Rectal smooth muscle tissue (tissue), 1 donor: ENCODE data around the gene DPH1.
A peak's percentile ranks its signal among the peaks of the same experiment; 100 is the strongest.
"Not testable (repeated sequence)": the region's sequence is repeated elsewhere in the genome, so short reads cannot be mapped to it uniquely, and the experiment has no call there.

ENCODE experiments used
- H3K27ac ChIP-seq: one replicate; pipeline ENCODE4 v1.7.0; 2013; ENCODE audit warnings: low read depth, low read length, inconsistent platforms
- H3K27me3 ChIP-seq: one replicate; pipeline ENCODE4 v1.7.0; 2013; ENCODE audit warnings: low read length; ENCODE audit not compliant: control insufficient read depth, insufficient read depth
- H3K36me3 ChIP-seq: one replicate; pipeline ENCODE4 v1.7.0; 2013; ENCODE audit warnings: low read length; ENCODE audit not compliant: control insufficient read depth, insufficient read depth
- H3K4me1 ChIP-seq: one replicate; pipeline ENCODE4 v1.7.0; 2013; ENCODE audit warnings: low read length; ENCODE audit not compliant: control insufficient read depth, insufficient read depth
- H3K4me3 ChIP-seq: one replicate; pipeline ENCODE4 v1.7.0; 2013; ENCODE audit warnings: low read length
- H3K9ac ChIP-seq: one replicate; pipeline ENCODE4 v1.7.0; 2013; ENCODE audit warnings: low read length

Gene DPH1

GRCh38 chr17:2029911-2030778, at the start of gene DPH1:
DPH1 (plus strand) TSS chr17:2030153; CDS start chr17:2030170, 17 bp downstream.
- H3K27me3 ChIP-seq: peaks cover 4% of the 10 kb centered on the region
- peak within 1 kb of the TSS; percentile 63 for H3K27ac ChIP-seq
- peak within 1 kb of the TSS; percentile 50 for H3K9ac ChIP-seq
- peaks cover 7% of the 10 kb centered on the region for H3K4me1 ChIP-seq
- H3K36me3 ChIP-seq: no peaks in the 10 kb centered on the region
- H3K4me3 ChIP-seq: peak within 1 kb of the TSS; percentile 99

DNA sequence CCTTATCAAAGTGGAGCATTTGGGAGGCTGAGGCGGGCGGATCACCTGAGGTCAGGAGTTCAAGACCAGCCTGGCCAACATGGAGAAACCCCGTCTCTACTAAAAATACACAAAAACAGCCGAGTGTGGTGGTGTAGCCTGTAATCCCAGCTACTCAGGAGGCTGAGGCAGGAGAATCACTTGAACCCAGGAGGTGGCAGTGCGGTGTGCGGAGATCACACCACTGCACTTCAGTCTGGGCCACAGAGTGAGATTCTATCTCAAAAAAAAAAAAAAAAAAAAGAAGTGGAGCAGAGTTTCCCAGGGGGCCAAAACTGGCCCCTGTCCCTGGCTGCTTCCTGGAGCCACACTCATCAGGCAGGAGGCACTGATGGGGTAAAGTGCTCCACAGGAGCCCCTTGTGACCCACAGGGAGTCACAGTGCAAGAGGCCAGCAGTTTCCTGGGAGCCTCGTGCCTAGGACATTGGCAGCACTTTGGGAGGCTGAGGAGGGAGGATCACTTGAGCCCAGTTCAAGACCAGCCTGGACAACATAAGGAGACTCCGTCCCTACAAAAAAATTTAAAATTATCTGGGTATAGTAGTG, 49.2 kb upstream of the DPH1 start:
- Histone ChIP-seq H3K4me1 (no peaks in the 10 kb centered on the region), H3K27me3 (peaks cover 7% of the 10 kb centered on the region), H3K36me3 (no peaks in the 10 kb centered on the region), H3K27ac (no peak overlapping the region), H3K4me3 (no peak overlapping the region), H3K9ac (no peak overlapping the region)

- H3K36me3 ChIP-seq, H3K27me3 ChIP-seq, H3K4me1 ChIP-seq, H3K9ac ChIP-seq, H3K4me3 ChIP-seq, H3K27ac ChIP-seq: not testable (repeated sequence)
These were observed 47.1 kb upstream of the DPH1 start for GRCh38 chr17:1982793-1983366.

- no peaks in the 10 kb centered on the region for H3K36me3 ChIP-seq
- no peak overlapping the region for H3K4me3 ChIP-seq
- no peaks in the 10 kb centered on the region for H3K27me3 ChIP-seq
- H3K9ac ChIP-seq: no peak overlapping the region
- H3K27ac ChIP-seq: no peak overlapping the region
- H3K4me1 ChIP-seq: no peaks in the 10 kb centered on the region
These were observed 44.9 kb upstream of the DPH1 start for GRCh38 chr17:1985093-1985492.

DNA sequence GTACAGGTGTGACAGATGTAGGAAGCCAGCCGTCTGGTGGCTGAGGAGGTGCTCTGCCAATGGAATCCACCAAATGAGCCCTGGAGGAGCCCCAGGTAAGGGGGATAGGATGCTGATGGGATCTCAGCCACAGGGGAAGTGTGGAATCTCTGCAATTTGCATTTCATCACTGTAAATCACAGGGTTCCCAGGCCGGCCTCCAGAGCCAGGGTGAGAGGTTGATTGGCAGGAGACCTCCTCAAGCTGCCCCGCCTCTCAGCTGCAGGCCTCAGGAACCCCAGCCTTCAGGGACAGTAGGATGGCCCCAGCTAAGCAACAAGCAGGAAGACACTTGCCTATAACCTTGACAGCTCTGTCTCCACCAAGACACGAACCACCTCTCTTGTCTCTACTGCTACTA, 44.3 kb upstream of the DPH1 start:
- no peak overlapping the region for H3K27ac ChIP-seq
- H3K4me3 ChIP-seq: no peak overlapping the region
- no peaks in the 10 kb centered on the region for H3K36me3 ChIP-seq
- H3K4me1 ChIP-seq: no peaks in the 10 kb centered on the region
- no peaks in the 10 kb centered on the region for H3K27me3 ChIP-seq
- no peak overlapping the region for H3K9ac ChIP-seq

DNA sequence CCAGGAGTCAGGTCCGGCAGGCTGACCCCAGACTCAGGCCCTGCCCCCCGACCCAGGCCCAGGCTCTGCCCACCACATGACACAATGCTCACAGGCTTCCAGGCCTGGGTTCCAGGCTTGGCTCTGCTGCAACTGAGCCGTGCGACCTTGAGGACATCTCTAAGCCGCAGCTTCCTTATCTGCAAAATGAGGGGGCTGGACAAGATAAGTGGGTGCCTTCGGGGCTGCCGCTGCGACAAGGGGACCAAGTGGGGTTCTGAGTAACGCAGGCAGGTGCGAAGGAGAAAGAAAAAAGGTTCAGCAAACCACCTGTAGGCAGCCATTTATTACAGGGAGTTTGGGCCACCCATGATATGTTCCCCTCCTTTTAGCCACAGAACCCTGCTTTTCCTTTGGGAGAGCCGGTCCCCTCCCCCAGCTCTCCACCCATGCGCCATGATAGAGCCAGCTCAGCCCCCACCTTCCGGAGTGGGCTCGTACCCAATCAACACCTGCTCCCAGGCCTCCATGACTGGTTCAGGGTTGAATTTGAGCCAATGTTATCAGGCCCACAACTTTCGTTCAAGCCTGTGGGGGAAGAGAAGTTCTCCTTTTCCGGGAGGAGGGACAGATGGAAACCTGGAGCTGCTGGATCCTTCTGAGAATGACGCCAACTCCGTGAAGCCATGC, 43.0 kb upstream of the DPH1 start:
- Histone ChIP-seq H3K36me3 (no peaks in the 10 kb centered on the region), H3K4me3 (no peak overlapping the region), H3K9ac (no peak overlapping the region), H3K27ac (no peak overlapping the region), H3K27me3 (no peaks in the 10 kb centered on the region), H3K4me1 (no peaks in the 10 kb centered on the region)

GRCh38 chr17:1989135-1989534, 40.8 kb upstream of the DPH1 start:
- no peaks in the 10 kb centered on the region for H3K36me3 ChIP-seq
- H3K9ac ChIP-seq: no peak overlapping the region
- no peaks in the 10 kb centered on the region for H3K27me3 ChIP-seq
- H3K27ac ChIP-seq: no peak overlapping the region
- H3K4me1 ChIP-seq: no peaks in the 10 kb centered on the region
- H3K4me3 ChIP-seq: no peak overlapping the region

DNA sequence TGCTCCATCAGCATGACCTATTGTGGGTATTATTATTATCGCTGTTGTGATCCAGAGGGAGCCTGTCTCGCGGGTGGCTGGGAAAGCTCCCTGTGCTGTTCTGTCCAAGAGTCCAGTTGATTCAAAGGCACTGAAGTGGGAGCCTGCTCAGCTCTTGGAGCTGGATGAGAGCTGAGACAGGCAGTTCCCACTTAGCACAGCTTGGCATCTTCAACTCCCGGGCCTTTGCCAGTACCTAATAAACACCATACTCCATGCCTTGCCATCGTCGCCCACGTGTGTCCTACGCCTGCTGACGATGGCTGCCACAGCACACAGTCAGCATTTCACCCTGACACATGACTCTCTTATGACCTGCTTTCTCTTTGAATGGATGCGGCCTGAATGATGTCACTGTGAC, 37.4 kb upstream of the DPH1 start:
- Histone ChIP-seq H3K27ac (no peak overlapping the region), H3K4me3 (no peak overlapping the region), H3K27me3 (no peaks in the 10 kb centered on the region), H3K4me1 (no peaks in the 10 kb centered on the region), H3K9ac (no peak overlapping the region), H3K36me3 (no peaks in the 10 kb centered on the region)

DNA sequence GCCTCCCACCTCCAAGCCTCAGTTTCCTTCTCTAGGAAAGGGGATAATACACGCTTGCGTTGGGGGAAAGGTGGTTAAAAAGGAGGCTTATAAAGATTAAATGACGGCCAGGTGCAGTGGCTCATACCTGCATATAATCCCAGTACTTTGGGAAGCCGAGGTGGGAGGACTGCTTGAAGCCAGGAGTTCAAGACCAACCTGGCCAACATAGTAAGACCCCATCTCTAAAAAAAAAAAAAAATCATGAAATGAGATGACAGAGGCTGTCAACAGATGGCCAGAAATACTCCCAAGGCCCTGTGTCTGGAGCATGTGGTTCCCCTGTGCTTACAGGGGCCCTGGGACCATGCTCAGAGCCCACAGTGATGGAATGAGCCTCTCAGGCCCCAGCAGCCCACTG, 35.2 kb upstream of the DPH1 start:
- no peak overlapping the region for H3K27ac ChIP-seq
- H3K27me3 ChIP-seq: no peaks in the 10 kb centered on the region
- no peak overlapping the region for H3K9ac ChIP-seq
- peaks cover 4% of the 10 kb centered on the region for H3K4me1 ChIP-seq
- no peaks in the 10 kb centered on the region for H3K36me3 ChIP-seq
- no peak overlapping the region for H3K4me3 ChIP-seq

DNA sequence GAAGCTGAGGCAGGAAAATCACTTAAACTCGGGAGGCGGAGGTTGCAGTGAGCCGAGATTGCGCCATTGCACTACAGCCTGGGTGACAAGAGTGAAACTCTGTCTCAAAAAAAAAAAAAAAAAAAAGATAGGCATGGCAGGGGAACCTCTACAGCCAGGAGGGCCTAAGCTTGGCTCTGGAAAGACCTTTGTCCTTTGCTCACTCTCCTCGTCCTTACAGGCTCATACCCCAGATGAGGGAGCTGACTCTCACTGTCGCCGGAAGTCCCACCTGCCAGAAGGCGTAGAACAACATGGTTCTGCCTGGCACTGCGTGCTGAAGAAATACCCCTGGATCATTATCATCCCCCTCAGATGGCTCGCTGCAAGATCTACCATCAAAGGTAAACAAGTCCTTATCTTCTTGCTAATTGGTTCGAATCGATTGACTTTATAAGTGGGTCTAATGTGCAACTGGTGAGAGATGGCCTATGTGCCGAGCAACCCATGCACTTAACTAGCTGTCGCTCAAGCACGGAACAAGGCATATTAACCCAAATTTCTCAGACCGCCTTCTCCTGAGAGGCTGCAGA, 34.5 kb upstream of the DPH1 start:
- Histone ChIP-seq H3K9ac (no peak overlapping the region), H3K36me3 (no peaks in the 10 kb centered on the region), H3K4me3 (no peak overlapping the region), H3K27me3 (no peaks in the 10 kb centered on the region), H3K4me1 (peaks cover 9% of the 10 kb centered on the region), H3K27ac (no peak overlapping the region)

DNA sequence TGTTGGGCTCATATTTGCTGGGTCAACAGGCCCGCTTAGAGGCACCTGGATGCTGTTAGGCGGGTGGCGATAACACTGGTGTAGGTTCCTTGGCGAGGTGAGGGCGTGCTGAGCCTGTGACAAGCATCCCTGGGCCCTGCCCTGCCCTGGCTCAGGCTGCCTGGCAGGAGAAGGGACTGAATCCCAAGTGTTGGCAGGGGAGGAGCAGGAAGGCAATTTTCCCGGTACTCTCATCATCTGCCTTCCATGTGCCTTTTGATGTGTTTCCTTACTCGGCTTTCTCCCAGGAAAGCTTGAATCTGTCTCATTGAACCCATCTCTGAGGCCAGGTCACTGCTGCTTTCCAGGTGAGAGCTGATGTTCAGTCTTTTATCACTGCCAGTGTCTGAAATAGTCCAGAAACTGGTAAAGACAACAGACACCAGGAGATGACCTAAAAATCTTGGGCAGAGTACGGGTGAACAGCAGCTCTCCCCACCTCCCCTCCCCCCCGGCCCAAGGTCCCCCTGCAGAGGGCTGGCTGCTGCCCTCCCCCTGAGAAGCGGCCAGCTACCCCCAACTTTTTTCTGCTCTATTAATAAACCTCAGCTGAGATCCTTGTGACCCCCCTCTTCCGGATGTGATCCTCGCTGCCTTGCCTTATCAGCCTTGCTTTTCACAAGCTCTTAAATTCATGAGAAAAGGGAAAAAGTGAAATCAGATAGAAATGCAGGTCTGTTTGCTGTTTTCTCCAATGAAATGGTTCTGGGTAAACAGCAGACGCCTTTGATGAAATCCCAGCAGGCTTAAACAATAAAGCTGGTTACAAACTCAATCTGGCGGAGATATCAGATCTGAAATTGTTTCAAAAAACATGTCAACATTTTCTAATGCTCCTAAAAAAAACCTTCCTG, 33.8 kb upstream of the DPH1 start:
- no peaks in the 10 kb centered on the region for H3K36me3 ChIP-seq
- no peak overlapping the region for H3K27ac ChIP-seq
- no peaks in the 10 kb centered on the region for H3K27me3 ChIP-seq
- no peak overlapping the region for H3K4me3 ChIP-seq
- peaks cover 9% of the 10 kb centered on the region for H3K4me1 ChIP-seq
- H3K9ac ChIP-seq: no peak overlapping the region
